Ovary (tissue), 9 donors: ENCODE data around the gene CXCR1. TPM values are rescaled to one million over a fixed set of nuclear protein-coding genes. Genes with fewer than 3 reads are reported as not detected.

ENCODE experiments used
- DNase-seq, 5 donors: peaks; one replicate each; pipeline ENCODE4 v3.0.0-alpha.2; 2019 to 2020
- H3K27ac ChIP-seq, 2 donors: fragments of 200-600 bp; one replicate each; pipeline versions ENCODE4 v1.5.1 to v1.8.0; 2019 to 2022
- H3K27me3 ChIP-seq: fragments of 200-600 bp; one replicate; pipeline ENCODE4 v1.8.0; 2022
- H3K36me3 ChIP-seq: fragments of 200-600 bp; sonication (generic); one replicate; pipeline ENCODE4 v1.5.1; 2019
- H3K4me1 ChIP-seq: one replicate; pipeline ENCODE4 v1.8.1; 2013; ENCODE audit warnings: mild to moderate bottlenecking, moderate library complexity; ENCODE audit not compliant: insufficient read depth
- H3K4me3 ChIP-seq: fragments of 200-600 bp; sonication (generic); one replicate; pipeline ENCODE4 v1.5.1; 2017
- H3K9me3 ChIP-seq, 2 donors: fragments of 200-600 bp in 1 of 2; sonication (generic) in 1 of 2; one replicate each; pipeline versions ENCODE4 v1.5.1 to v1.8.1; 2013 to 2019; ENCODE audit warnings: mild to moderate bottlenecking in 1 of 2, moderate library complexity in 1 of 2
- EP300 ChIP-seq: sonication (generic); formaldehyde crosslinking; IDR thresholded peaks from one replicate; pipeline ENCODE4 v1.6.1; 2017; ENCODE audit warnings: antibody characterized with exemption
- POLR2A ChIP-seq: fragments of 450-650 bp; IDR thresholded peaks from one replicate; pipeline ENCODE4 v1.6.1; 2017; ENCODE audit warnings: antibody characterized with exemption, mild to moderate bottlenecking, moderate library complexity
- WGBS, 3 donors: extraction: QIAGEN DNeasy Blood & Tissue Kit in 1 of 3; methylation state at CpG; one replicate each; pipeline versions ENCODE4 v1.1.5 to v1.1.7; 2013 to 2017; 5-methylcytosine and 5-hydroxymethylcytosine counted together
- intact Hi-C, 4 donors: fragments of 100-400 bp; cut with DNase I; formaldehyde crosslinking; loops; one replicate each; pipeline versions ENCODE4 v1.11.0 to v1.15.1; 2022 to 2023
- polyA plus RNA-seq, 2 donors: library from polyadenylated mRNA; stranded (reverse); fragments of 200-250 nt in 1 of 2; fragments of 350-450 nt in 1 of 2; fragmentation: Illumina TruSeq in 1 of 2; extraction: RNeasy Lipid Tissue Mini Kit (QIAGEN cat#74804) in 1 of 2; gene quantifications; one replicate each; pipeline ENCODE4 v1.2.3, GENCODE V29; 2013 to 2014
- total RNA-seq, 7 donors: library from RNA; depleted of rRNA in 2 of 7; stranded (reverse); fragments of >200 nt in 2 of 7; fragmentation: NEBNext Ultra II Directional in 3 of 7; extraction: Animal tissue kit (Norgen Biotek cat#: 25700) in 3 of 7; gene quantifications; one replicate each; pipeline versions ENCODE4 v1.1.0 to v1.2.4, GENCODE V29; 2016 to 2023
- TF ChIP-seq, protein P1 (sequence below), 3 donors: fragments of 450-650 bp in 2 of 3; fragments of 200-600 bp in 1 of 3; IDR thresholded peaks; one replicate each; pipeline versions ENCODE4 v1.5.1 to v1.8.0; 2016 to 2022; ENCODE audit warnings: antibody characterized with exemption in 3 of 3, mild to moderate bottlenecking in 1 of 3
- donor health status: DM: no; HTN: no; CAD: no; lungs with moderate emphysema.
- donor health status: DM: no; HTN: no; CAD: no.
- donor health status: Bipolar disorder and iron deficiency.
- donor health status: DM: yes; HTN: yes; CAD: no.
- donor health status: DM: no; HTN: no; CAD: no.
- donor health status: DM: yes; HTN: yes; CAD: no.

Gene CXCR1
- total and polyA plus RNA-seq, 9 donors, result 0.04 to 1.4 (median 0.32) TPM; not detected in 3

DNA sequence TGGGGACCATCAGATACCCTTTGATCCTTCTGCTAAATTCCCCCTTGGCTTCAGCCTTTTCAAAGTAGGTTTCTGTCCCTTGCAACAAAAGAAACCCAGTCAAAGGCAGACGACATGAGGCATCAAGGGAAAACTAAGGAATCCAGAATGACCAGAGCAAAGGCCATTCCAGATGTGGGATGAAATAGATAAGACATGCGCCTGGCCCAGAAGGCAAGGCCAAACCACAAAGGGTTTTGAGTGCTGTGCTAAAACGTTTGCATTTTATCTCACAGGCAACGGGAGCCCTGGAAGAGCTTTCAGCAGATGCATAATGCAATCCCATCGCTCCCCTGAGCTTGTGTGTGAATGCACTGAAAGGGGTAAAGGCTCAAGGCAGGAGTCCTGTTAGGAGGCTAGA lies 17.7 kb downstream of the CXCR1 start:
- Histone ChIP-seq H3K27me3 (no peaks in the 10 kb centered on the region), H3K36me3 (no peaks in the 10 kb centered on the region), H3K27ac (no peak overlapping the region), H3K4me1 (no peaks in the 10 kb centered on the region), H3K9me3 (no peaks in the 10 kb centered on the region), H3K4me3 (no peak overlapping the region)
- no peak for DNase-seq
- intact Hi-C loops, result no loop called here
- WGBS, 3 donors, result 41 to 56% (median 43%) methylated on average over 5 of the region's 5 CpGs
- TF ChIP-seq POLR2A, result no peak
- TF ChIP-seq, protein P1, sequence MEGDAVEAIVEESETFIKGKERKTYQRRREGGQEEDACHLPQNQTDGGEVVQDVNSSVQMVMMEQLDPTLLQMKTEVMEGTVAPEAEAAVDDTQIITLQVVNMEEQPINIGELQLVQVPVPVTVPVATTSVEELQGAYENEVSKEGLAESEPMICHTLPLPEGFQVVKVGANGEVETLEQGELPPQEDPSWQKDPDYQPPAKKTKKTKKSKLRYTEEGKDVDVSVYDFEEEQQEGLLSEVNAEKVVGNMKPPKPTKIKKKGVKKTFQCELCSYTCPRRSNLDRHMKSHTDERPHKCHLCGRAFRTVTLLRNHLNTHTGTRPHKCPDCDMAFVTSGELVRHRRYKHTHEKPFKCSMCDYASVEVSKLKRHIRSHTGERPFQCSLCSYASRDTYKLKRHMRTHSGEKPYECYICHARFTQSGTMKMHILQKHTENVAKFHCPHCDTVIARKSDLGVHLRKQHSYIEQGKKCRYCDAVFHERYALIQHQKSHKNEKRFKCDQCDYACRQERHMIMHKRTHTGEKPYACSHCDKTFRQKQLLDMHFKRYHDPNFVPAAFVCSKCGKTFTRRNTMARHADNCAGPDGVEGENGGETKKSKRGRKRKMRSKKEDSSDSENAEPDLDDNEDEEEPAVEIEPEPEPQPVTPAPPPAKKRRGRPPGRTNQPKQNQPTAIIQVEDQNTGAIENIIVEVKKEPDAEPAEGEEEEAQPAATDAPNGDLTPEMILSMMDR (IDR thresholded peaks at IDR 0.05), result no peak
- no peak for TF ChIP-seq EP300

GRCh38 chr2:218146056-218146455 lies 20.7 kb downstream of the CXCR1 start:
- DNase-seq, result no peak
- intact Hi-C loops, result no loop called here
- no peaks in the 10 kb centered on the region for H3K27me3 ChIP-seq
- no peaks in the 10 kb centered on the region for H3K9me3 ChIP-seq
- no peak overlapping the region for H3K27ac ChIP-seq
- no peaks in the 10 kb centered on the region for H3K4me1 ChIP-seq
- TF ChIP-seq EP300 (no peak), POLR2A (no peak)
- TF ChIP-seq, protein P1 (IDR thresholded peaks at IDR 0.05), result no peak
- no peaks in the 10 kb centered on the region for H3K36me3 ChIP-seq
- no peak overlapping the region for H3K4me3 ChIP-seq

GRCh38 chr2:218145124-218145523 lies 21.6 kb downstream of the CXCR1 start:
- DNase-seq, result no peak
- Histone ChIP-seq H3K4me1 (no peaks in the 10 kb centered on the region), H3K27me3 (no peaks in the 10 kb centered on the region), H3K27ac (no peak overlapping the region), H3K36me3 (no peaks in the 10 kb centered on the region), H3K9me3 (no peaks in the 10 kb centered on the region), H3K4me3 (no peak overlapping the region)
- WGBS, 3 donors, result 67 to 74% (median 72%) methylated on average over 3 of the region's 3 CpGs
- intact Hi-C loops, result no loop called here
- TF ChIP-seq, protein P1 (IDR thresholded peaks at IDR 0.05), result no peak
- TF ChIP-seq POLR2A (no peak), EP300 (no peak)

DNA sequence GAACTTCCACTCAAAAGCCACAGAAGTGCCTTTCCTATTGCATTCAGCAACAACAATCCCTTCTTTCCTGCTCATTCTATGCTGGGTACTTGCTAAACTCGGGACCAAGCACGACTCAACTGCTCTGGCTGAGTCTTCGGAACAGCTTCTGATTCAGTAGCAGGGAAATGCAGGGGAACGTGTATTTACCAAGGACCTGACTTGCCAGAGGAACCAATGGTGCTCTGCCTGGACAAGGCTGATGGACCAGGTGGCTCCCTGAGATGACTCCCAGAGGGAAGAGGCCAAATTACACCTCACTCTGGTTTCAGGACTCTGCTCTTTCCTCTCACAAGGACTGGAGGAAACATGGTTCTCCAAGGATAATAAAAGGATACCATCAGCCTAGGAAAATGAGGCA lies 28.7 kb downstream of the CXCR1 start:
- no peak for DNase-seq
- no peak overlapping the region for H3K27ac ChIP-seq
- no peaks in the 10 kb centered on the region for H3K9me3 ChIP-seq
- no peaks in the 10 kb centered on the region for H3K27me3 ChIP-seq
- 71 to 76% (median 73%) methylated on average over 4 of the region's 4 CpGs for WGBS, 3 donors
- H3K4me3 ChIP-seq, result no peak overlapping the region
- intact Hi-C loops, result no loop called here
- H3K4me1 ChIP-seq, result no peaks in the 10 kb centered on the region
- TF ChIP-seq, protein P1 (IDR thresholded peaks at IDR 0.05), result no peak
- TF ChIP-seq EP300 (no peak), POLR2A (no peak)
- H3K36me3 ChIP-seq, result no peaks in the 10 kb centered on the region

GRCh38 chr2:218137514-218137913 lies 29.2 kb downstream of the CXCR1 start:
- TF ChIP-seq, protein P1 (IDR thresholded peaks at IDR 0.05), result no peak
- no peak for TF ChIP-seq POLR2A
- no peak for TF ChIP-seq EP300
- no peaks in the 10 kb centered on the region for H3K9me3 ChIP-seq
- H3K27ac ChIP-seq, result no peak overlapping the region
- no peaks in the 10 kb centered on the region for H3K36me3 ChIP-seq
- no peaks in the 10 kb centered on the region for H3K27me3 ChIP-seq
- WGBS, 3 donors, result 59 to 66% (median 65%) methylated on average over 3 of the region's 3 CpGs
- DNase-seq, result no peak
- H3K4me3 ChIP-seq, result no peak overlapping the region
- intact Hi-C loops, result no loop called here
- no peaks in the 10 kb centered on the region for H3K4me1 ChIP-seq
